ENCODE measurements around the gene POF1B. TPM values are rescaled to one million over a fixed set of nuclear protein-coding genes. Genes with fewer than 3 reads are reported as not detected.
A peak's percentile ranks its signal among the peaks of the same experiment; 100 is the strongest.

The POF1B gene, protein sequence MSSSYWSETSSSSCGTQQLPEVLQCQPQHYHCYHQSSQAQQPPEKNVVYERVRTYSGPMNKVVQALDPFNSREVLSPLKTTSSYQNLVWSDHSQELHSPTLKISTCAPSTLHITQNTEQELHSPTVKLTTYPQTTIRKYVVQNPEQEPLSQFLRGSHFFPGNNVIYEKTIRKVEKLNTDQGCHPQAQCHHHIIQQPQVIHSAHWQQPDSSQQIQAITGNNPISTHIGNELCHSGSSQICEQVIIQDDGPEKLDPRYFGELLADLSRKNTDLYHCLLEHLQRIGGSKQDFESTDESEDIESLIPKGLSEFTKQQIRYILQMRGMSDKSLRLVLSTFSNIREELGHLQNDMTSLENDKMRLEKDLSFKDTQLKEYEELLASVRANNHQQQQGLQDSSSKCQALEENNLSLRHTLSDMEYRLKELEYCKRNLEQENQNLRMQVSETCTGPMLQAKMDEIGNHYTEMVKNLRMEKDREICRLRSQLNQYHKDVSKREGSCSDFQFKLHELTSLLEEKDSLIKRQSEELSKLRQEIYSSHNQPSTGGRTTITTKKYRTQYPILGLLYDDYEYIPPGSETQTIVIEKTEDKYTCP
- polyA plus RNA-seq (2012; ENCODE audit: missing spikeins) = 2.7 TPM

DNA sequence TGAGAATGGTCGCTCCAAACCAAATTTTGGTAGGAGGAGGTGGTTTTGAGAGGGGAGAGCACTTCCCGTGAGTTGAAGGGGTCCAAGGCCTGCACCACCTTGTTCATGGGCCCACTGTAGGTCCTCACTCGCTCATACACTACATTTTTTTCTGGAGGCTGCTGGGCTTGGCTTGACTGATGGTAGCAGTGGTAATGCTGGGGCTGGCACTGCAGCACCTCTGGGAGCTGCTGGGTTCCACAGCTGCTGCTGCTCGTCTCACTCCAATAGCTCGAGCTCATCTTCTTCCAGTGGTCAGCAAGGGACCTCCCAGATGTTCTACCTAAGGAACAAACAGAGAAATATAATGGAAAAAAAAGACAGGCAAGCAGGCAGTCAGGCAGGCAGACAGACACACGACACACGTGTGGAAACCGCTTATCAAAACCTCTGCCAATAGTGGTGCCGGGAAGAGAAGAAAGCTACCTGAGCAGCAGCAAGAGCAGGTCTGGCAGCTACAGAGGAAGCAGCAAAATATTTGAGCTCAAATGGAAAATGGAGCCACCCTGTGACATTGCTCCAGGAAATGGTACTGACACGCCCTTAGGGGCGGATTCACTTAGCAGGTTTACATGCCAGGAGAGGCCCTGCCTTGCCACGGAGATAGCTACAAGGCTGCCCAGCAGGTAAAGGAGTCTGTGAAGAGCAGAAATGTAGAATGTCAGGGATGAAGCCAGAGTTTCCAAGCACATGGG, at the start of gene POF1B:
Gene POF1B (minus strand): TSS at position 492 of the 734 bp plus-strand sequence. CDS start 211 bp downstream, at position 281.
- TF ChIP-seq POLR2AphosphoS5 (IDR thresholded peaks at IDR 0.05; ENCODE audit: low read depth, low read length) = no peak
- TF ChIP-seq TAF1 (IDR thresholded peaks at IDR 0.05; ENCODE audit: borderline replicate concordance, low read depth, low read length) = no peak
- TF ChIP-seq POLR2A (IDR thresholded peaks at IDR 0.05; ENCODE audit: low read depth, low read length) = no peak
- no peak for FAIRE-seq
- DNase-seq (ENCODE audit: insufficient read length) = no peak

DNA sequence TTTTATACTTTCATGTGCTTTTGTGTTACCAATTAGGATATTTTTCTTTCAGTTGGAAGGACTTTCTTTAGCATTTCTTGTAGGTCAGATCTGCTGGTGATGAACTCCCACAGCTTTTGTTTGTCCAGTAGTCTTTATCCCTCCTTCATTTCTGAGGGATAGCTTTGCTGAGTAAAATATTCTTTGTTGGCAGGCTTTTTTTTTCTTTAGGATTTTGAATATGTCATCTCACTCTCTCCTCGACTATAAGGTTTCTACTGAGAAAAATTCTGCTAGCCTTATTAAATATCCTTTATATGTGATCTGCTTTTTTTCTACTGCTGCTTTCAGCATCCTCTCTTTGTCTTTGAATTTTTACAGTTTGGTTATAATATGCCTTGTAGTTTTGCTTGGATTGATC, 49.6 kb upstream of the POF1B start:
- TF ChIP-seq TAF1 (IDR thresholded peaks at IDR 0.05; ENCODE audit: borderline replicate concordance, low read depth, low read length) (no peak), POLR2A (IDR thresholded peaks at IDR 0.05; ENCODE audit: low read depth, low read length) (no peak), POLR2AphosphoS5 (IDR thresholded peaks at IDR 0.05; ENCODE audit: low read depth, low read length) (no peak)
- FAIRE-seq = no peak
- no peak for DNase-seq (ENCODE audit: insufficient read length)

GRCh38 chrX:85419293-85419692, 39.8 kb upstream of the POF1B start:
- FAIRE-seq = no peak
- no peak for TF ChIP-seq POLR2A (IDR thresholded peaks at IDR 0.05; ENCODE audit: low read depth, low read length)
- TF ChIP-seq POLR2AphosphoS5 (IDR thresholded peaks at IDR 0.05; ENCODE audit: low read depth, low read length) = no peak
- TF ChIP-seq TAF1 (IDR thresholded peaks at IDR 0.05; ENCODE audit: borderline replicate concordance, low read depth, low read length) = no peak
- DNase-seq (ENCODE audit: insufficient read length) = no peak

- DNase-seq (ENCODE audit: insufficient read length) (no peak), FAIRE-seq (no peak)
- TF ChIP-seq POLR2AphosphoS5 (IDR thresholded peaks at IDR 0.05; ENCODE audit: low read depth, low read length) (no peak), POLR2A (IDR thresholded peaks at IDR 0.05; ENCODE audit: low read depth, low read length) (no peak), TAF1 (IDR thresholded peaks at IDR 0.05; ENCODE audit: borderline replicate concordance, low read depth, low read length) (no peak)
These were observed 12.4 kb upstream of the POF1B start for GRCh38 chrX:85391878-85392238.

- TF ChIP-seq TAF1 (IDR thresholded peaks at IDR 0.05; ENCODE audit: borderline replicate concordance, low read depth, low read length) (no peak), POLR2A (IDR thresholded peaks at IDR 0.05; ENCODE audit: low read depth, low read length) (no peak)
- FAIRE-seq (no peak), DNase-seq (ENCODE audit: insufficient read length) (no peak)
These were observed 11.9 kb upstream of the POF1B start for GRCh38 chrX:85391185-85391877.

- FAIRE-seq (no peak), DNase-seq (ENCODE audit: insufficient read length) (no peak)
- TF ChIP-seq POLR2A (IDR thresholded peaks at IDR 0.05; ENCODE audit: low read depth, low read length) (no peak), TAF1 (IDR thresholded peaks at IDR 0.05; ENCODE audit: borderline replicate concordance, low read depth, low read length) (no peak), POLR2AphosphoS5 (IDR thresholded peaks at IDR 0.05; ENCODE audit: low read depth, low read length) (no peak)
These were observed 2.1 kb upstream of the POF1B start for GRCh38 chrX:85381602-85382001.

GRCh38 chrX:85378461-85378860, 1.0 kb downstream of the POF1B start:
- TF ChIP-seq TAF1 (IDR thresholded peaks at IDR 0.05; ENCODE audit: borderline replicate concordance, low read depth, low read length) (no peak), POLR2AphosphoS5 (IDR thresholded peaks at IDR 0.05; ENCODE audit: low read depth, low read length) (no peak), POLR2A (IDR thresholded peaks at IDR 0.05; ENCODE audit: low read depth, low read length) (no peak)
- DNase-seq (ENCODE audit: insufficient read length) (no peak), FAIRE-seq (peak; percentile 9)

DNA sequence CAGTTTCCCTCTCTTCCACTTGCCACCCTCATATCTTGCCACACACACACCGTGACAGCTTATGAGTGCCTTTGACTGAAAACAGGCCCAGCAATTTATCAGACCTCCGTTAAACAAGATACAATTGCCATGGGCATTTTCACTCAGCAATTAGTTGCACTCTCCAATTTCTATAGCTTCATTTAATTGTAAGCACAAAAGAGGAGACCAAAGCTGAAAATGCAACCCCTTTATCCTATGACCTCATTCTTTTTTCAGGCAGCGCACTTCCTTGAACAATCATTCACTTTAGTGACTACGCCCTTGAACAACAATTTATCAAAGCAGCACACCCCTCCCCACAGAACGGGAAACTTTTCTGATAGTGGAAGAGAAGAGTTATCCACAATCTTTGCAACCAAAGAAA, 4.1 kb downstream of the POF1B start:
- no peak for FAIRE-seq
- DNase-seq (ENCODE audit: insufficient read length) = no peak
- TF ChIP-seq POLR2A (IDR thresholded peaks at IDR 0.05; ENCODE audit: low read depth, low read length) (no peak), POLR2AphosphoS5 (IDR thresholded peaks at IDR 0.05; ENCODE audit: low read depth, low read length) (no peak), TAF1 (IDR thresholded peaks at IDR 0.05; ENCODE audit: borderline replicate concordance, low read depth, low read length) (no peak)

- FAIRE-seq = no peak
- no peak for TF ChIP-seq POLR2A (IDR thresholded peaks at IDR 0.05; ENCODE audit: low read depth, low read length)
- no peak for TF ChIP-seq TAF1 (IDR thresholded peaks at IDR 0.05; ENCODE audit: borderline replicate concordance, low read depth, low read length)
- TF ChIP-seq POLR2AphosphoS5 (IDR thresholded peaks at IDR 0.05; ENCODE audit: low read depth, low read length) = no peak
- DNase-seq (ENCODE audit: insufficient read length) = no peak
These were observed 14.0 kb downstream of the POF1B start for GRCh38 chrX:85365370-85365995.

DNA sequence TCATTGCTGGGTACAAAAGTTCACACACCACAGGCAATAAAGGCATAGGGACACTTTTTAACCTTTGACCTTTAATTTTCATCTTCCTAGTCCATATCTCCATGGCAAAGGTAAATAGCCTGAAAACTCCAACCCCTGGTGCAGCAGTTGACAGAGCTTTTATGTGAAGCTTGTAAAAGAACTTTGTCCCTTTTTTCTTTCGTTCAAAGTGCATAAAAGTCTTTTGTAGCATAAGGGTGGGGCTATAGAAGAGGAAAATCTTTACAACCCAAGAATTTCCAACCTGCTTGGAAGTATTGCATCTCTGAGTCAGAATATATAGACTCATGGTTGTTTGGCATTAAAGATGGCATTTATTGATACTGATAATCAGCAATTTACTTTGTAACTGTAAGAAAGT, 20.4 kb downstream of the POF1B start:
- FAIRE-seq (no peak), DNase-seq (ENCODE audit: insufficient read length) (no peak)
- no peak for TF ChIP-seq TAF1 (IDR thresholded peaks at IDR 0.05; ENCODE audit: borderline replicate concordance, low read depth, low read length)
- no peak for TF ChIP-seq POLR2A (IDR thresholded peaks at IDR 0.05; ENCODE audit: low read depth, low read length)
- no peak for TF ChIP-seq POLR2AphosphoS5 (IDR thresholded peaks at IDR 0.05; ENCODE audit: low read depth, low read length)

DNA sequence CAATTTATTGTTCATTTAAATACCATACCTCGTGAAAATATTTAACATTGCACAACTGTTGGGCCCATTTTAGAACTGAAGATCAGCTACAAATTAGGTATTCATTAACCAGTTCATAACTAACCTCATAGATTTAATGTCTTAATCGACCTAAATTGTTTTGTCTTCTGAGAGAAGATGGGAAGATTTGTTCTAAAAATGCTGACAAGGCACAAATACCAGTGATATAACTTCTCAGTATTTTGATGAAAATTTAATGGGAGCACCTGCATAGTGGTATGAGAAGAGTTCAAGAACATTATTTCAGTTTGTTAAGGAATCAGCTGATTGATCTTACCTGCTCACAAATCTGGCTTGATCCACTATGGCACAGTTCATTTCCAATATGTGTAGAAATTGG, 33.9 kb downstream of the POF1B start:
- FAIRE-seq = no peak
- no peak for DNase-seq (ENCODE audit: insufficient read length)
- TF ChIP-seq POLR2AphosphoS5 (IDR thresholded peaks at IDR 0.05; ENCODE audit: low read depth, low read length) = no peak
- TF ChIP-seq POLR2A (IDR thresholded peaks at IDR 0.05; ENCODE audit: low read depth, low read length) = no peak
- TF ChIP-seq TAF1 (IDR thresholded peaks at IDR 0.05; ENCODE audit: borderline replicate concordance, low read depth, low read length) = no peak

Data from GM12892 (cell line).